Measurements from ENCODE around the gene ZNFX1.

- TF ChIP-seq POLR2A (IDR thresholded peaks at IDR 0.05; ENCODE audit: low read length) (no peak), CTCF (IDR thresholded peaks at IDR 0.05) (no peak), CHD4 (IDR thresholded peaks at IDR 0.05; ENCODE audit: borderline replicate concordance) (no peak), ZSCAN20 (CRISPR knock-in tag; IDR thresholded peaks at IDR 0.05) (no peak)
- TF ChIP-seq, protein P1, sequence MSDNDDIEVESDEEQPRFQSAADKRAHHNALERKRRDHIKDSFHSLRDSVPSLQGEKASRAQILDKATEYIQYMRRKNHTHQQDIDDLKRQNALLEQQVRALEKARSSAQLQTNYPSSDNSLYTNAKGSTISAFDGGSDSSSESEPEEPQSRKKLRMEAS (IDR thresholded peaks at IDR 0.05), result no peak
Measured at GRCh38 chr20:49225896-49226295, 52.0 kb downstream of the ZNFX1 start.
